Activated CD4-positive, alpha-beta T cell treated with anti-CD3 and anti-CD28 coated beads, Interleukin-2, amount 50 U/mL, for 4 hours (primary cell): Measurements from ENCODE around the gene GLS.
"Not testable (repeated sequence)": the region's sequence is repeated elsewhere in the genome, so short reads cannot be mapped to it uniquely, and the experiment has no call there.

Experiments used
- DNase-seq, 2 experiments: peaks; one replicate each; pipeline ENCODE4 v3.0.0-alpha.2; 2020

The GLS gene

GRCh38 chr2:190858817-190859216 lies 21.8 kb upstream of the GLS start:
- DNase-seq = no peak

GRCh38 chr2:190859347-190860297 lies 21.0 kb upstream of the GLS start:
- no peak for DNase-seq

- DNase-seq = no peak
These were observed 19.5 kb upstream of the GLS start for GRCh38 chr2:190860985-190861680.

- not testable (repeated sequence) for DNase-seq
These were observed 18.5 kb upstream of the GLS start for GRCh38 chr2:190862128-190862527.

GRCh38 chr2:190862571-190862991 lies 18.0 kb upstream of the GLS start:
- DNase-seq = no peak

- DNase-seq = no peak
These were observed 16.7 kb upstream of the GLS start for GRCh38 chr2:190863946-190864345.

- DNase-seq = no peak
These were observed 16.2 kb upstream of the GLS start for GRCh38 chr2:190864375-190864774.

- no peak for DNase-seq
These were observed 13.4 kb upstream of the GLS start for GRCh38 chr2:190867212-190867611.

GRCh38 chr2:190867832-190868231 lies 12.8 kb upstream of the GLS start:
- DNase-seq = no peak

- no peak for DNase-seq
These were observed 10.9 kb upstream of the GLS start for GRCh38 chr2:190869721-190870120.

GRCh38 chr2:190873451-190873850 lies 7.2 kb upstream of the GLS start:
- DNase-seq = not testable (repeated sequence)

- DNase-seq = no peak
These were observed 4.7 kb upstream of the GLS start for GRCh38 chr2:190875891-190876290.

- no peak for DNase-seq
These were observed 4.0 kb upstream of the GLS start for GRCh38 chr2:190876631-190877030.

- DNase-seq = no peak
These were observed 3.2 kb upstream of the GLS start for GRCh38 chr2:190877436-190877835.

- DNase-seq = peak; percentile 53 to 61
These were observed 895 bp upstream of the GLS start for GRCh38 chr2:190879474-190880377.

GRCh38 chr2:190881084-190881597 lies 520 bp downstream of the GLS start:
- DNase-seq = peak in 1 of 2 experiments; percentile 2

GRCh38 chr2:190881598-190882410 lies 1.2 kb downstream of the GLS start:
- peak; percentile 62 to 63 for DNase-seq

GRCh38 chr2:190882411-190882766 lies 1.8 kb downstream of the GLS start:
- no peak for DNase-seq

GRCh38 chr2:190882856-190883582 lies 2.4 kb downstream of the GLS start:
- DNase-seq = no peak

GRCh38 chr2:190885844-190886243 lies 5.2 kb downstream of the GLS start:
- not testable (repeated sequence) for DNase-seq

GRCh38 chr2:190887089-190887488 lies 6.5 kb downstream of the GLS start:
- no peak for DNase-seq
